GM11168 (cell line): ENCODE measurements around the gene PLSCR3.

Experiments
- in situ Hi-C: fragments of 300-500 bp; cut with MboI; formaldehyde crosslinking; loops from one replicate; pipeline ENCODE4 v1.12.0; 2022; ENCODE audit warnings: low sequenced_read_pairs; ENCODE audit not compliant: unreplicated experiment

Gene PLSCR3

DNA sequence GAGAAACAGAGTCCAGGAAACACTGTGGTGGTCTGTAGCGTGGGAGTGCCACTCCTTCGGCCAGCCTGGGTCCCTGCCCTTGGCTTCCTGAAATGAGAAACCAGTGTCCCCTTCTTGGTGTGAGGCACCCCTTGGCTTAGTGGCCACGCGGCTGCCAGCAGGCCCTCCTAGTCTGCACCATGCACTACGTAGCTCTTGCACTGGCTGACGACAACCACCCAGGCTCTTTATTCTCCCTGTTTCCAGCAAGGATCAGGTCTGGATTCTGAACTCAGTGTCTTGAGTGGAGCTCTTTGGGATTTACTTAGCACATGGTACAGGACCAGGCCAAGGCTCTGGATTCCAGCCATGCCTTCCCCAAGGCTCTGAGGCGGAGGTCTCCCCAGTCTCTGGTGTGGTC is 33.2 kb upstream of the PLSCR3 start:
- in situ Hi-C loops: no loop called here

- in situ Hi-C loops: no loop called here
Observed at GRCh38 chr17:7426896-7427489, 32.7 kb upstream of the PLSCR3 start.

GRCh38 chr17:7426203-7426863 is 32.0 kb upstream of the PLSCR3 start:
- in situ Hi-C loops: no loop called here

DNA sequence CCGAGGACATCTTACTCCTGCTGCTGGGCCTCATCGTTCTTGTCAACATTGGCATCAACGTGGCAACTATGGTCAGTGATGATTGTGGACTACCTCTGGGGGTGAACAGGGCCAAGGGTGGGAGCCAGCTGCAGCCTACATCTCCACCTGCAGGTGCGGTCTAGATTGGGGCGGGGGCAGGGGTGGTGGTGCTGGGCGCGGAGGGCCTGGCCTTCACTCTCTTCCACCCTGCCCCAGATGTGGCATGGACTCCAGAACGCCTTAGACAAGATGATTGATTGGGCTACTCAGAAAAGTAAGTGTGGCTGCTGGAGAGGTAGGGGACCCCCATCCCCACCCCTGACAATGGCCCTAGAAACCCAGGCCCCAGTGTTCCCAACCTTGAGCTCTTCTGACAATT is 31.4 kb upstream of the PLSCR3 start:
- in situ Hi-C loops: no loop called here

- in situ Hi-C loops: no loop called here
Observed at GRCh38 chr17:7425316-7425715, 31.0 kb upstream of the PLSCR3 start, which contains the start of gene SPEM2. SPEM2 (plus strand) TSS chr17:7425616; CDS start chr17:7425689, 73 bp downstream.

- in situ Hi-C loops: no loop called here
Observed at GRCh38 chr17:7423679-7424078, 29.4 kb upstream of the PLSCR3 start.

DNA sequence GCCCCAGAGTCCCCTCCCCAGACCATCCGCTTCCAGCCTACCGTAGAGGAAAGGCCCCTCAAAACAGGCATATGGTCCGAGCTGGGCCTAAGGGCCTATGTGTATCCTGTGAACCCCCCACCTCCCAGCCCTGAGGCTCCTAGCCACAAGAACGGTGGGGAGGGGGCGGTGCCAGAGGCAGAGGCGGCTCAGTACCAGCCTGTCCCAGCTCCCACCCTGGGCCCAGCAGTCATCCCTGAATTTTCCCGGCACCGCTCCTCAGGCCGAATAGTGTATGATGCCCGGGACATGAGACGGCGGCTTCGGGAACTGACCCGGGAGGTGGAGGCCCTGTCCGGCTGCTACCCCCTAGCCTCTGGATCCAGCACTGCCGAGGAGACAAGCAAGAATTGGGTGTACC is 26.9 kb upstream of the PLSCR3 start:
- in situ Hi-C loops: no loop called here

DNA sequence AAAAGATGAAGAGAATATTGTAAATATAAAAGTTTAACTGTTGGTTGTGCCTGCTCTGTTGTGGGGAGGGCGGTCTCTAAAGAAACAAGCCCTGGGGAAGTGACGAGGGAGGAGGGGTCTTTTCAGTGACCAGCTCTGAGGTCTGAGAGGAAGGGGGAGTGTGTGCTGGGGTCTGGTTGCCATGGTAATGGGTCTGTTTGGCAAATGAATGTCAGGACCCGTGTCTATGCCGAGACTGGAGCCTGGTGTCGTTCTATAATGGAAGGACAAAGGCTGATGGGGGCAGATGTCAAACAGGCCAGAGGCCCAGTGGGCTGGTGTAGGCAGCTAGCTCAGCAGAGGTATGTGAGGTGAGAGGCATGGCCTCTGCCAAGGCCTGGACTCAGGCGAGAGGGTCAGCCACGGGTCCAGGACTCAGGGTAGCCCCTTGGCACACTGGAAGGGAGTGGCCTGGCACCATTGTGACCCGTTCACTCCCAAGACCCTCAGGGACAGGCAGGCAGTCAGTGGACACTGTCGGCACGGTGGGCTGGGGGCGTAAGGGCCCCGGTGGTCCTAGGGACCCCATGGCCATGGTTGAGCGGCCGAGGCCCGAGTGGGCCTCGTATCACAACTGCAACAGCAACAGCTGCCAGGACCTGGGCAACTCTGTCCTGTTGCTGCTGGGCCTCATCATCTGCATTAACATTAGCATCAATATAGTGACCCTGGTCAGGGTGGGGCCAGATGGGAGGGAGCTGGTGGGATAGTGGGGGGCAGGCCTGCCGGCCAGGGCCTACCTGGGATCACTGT is 25.7 kb upstream of the PLSCR3 start, which contains the start of gene SPEM1:
SPEM1 (plus strand) TSS at position 506 of the 792 bp plus-strand sequence; CDS start at position 567, 61 bp downstream.
- in situ Hi-C loops: no loop called here

DNA sequence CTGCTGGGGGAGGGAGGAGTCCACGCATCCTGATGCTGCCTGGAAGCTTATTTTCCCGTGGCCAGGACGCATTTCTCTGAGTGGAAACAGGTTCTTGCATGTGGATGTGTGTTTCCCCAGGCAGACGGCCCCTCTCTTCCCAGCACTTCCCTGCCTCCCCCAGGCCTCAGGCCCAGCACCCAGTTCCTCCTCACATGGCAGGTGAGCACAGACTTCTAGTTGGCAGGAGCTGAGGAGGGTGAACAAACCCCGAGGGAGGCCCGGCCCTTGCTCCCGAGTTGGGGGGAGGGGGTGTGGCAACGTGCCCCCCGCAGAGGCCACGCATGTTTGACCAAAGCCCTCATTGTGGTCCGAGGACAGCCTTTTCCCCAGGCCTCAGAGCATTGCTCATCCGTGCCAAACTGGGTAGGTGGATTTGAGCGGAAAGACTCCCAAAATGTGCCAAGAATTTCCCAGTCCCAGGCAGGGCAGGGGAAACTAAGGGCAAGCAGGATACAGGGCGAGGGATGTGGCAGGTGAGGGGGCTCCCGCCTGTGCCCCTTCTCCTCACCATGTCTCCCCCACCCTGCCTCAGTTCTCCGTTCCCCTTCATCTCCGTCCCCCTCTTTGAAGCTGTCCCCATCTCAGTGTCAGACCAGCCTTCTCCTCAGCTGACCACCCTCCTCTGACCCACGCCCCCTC is 24.3 kb upstream of the PLSCR3 start:
- in situ Hi-C loops: no loop called here

DNA sequence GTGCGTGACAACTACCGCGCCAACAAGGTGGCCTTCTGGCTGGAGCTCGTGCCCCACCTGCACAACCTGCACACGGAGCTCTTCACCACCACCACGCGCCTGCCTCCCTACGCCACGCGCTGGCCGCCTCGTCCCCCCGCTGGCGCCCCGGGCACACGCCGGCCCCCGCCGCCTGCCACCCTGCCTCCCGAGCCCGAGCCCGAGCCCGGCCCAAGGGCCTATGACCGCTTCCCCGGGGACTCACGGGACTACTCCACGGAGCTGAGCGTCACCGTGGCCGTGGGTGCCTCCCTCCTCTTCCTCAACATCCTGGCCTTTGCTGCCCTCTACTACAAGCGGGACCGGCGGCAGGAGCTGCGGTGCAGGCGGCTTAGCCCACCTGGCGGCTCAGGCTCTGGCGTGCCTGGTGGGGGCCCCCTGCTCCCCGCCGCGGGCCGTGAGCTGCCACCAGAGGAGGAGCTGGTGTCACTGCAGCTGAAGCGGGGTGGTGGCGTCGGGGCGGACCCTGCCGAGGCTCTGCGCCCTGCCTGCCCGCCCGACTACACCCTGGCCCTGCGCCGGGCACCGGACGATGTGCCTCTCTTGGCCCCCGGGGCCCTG is 22.8 kb upstream of the PLSCR3 start:
- in situ Hi-C loops: no loop called here

DNA sequence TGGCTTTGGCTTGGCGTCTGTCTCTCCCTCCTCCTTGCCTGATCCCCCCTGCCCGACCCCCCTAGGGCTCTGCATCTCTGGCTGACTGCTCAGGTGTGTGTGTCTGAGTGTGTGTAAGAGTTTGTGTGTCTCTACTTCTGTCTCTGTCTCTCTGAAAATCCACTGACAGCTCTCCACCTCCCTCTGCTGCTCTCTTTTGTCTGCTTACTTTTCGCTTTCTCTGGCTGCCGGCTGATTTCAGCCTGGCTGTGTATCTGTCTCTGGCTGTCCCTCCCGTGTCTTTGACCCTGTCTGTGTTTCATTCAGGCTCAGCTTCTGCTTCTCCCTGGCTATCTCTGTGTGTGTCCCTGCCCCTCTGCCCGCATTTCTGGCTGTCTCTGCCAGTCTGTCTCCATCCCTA is 22.0 kb upstream of the PLSCR3 start:
- in situ Hi-C loops: no loop called here

- in situ Hi-C loops: no loop called here
Observed at GRCh38 chr17:7415784-7416183, 21.5 kb upstream of the PLSCR3 start.

DNA sequence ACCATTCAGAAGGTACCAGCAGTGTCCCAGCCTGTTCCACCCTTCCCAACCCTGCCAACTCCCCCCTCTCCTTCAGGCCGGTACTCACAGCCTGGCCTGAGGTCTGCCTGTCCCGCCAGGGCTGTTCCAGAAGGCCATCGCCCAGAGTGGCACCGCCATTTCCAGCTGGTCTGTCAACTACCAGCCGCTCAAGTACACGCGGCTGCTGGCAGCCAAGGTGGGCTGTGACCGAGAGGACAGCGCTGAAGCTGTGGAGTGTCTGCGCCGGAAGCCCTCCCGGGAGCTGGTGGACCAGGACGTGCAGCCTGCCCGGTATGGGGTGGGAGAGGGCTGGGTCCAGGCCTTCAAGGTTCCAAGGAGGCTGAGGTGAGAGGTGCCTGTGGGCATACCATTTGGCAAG is 20.5 kb upstream of the PLSCR3 start:
- in situ Hi-C loops: no loop called here

- in situ Hi-C loops: no loop called here
Observed at GRCh38 chr17:7413346-7413985, 19.1 kb upstream of the PLSCR3 start.

GRCh38 chr17:7411427-7411750 is 17.1 kb upstream of the PLSCR3 start:
- in situ Hi-C loops: no loop called here

DNA sequence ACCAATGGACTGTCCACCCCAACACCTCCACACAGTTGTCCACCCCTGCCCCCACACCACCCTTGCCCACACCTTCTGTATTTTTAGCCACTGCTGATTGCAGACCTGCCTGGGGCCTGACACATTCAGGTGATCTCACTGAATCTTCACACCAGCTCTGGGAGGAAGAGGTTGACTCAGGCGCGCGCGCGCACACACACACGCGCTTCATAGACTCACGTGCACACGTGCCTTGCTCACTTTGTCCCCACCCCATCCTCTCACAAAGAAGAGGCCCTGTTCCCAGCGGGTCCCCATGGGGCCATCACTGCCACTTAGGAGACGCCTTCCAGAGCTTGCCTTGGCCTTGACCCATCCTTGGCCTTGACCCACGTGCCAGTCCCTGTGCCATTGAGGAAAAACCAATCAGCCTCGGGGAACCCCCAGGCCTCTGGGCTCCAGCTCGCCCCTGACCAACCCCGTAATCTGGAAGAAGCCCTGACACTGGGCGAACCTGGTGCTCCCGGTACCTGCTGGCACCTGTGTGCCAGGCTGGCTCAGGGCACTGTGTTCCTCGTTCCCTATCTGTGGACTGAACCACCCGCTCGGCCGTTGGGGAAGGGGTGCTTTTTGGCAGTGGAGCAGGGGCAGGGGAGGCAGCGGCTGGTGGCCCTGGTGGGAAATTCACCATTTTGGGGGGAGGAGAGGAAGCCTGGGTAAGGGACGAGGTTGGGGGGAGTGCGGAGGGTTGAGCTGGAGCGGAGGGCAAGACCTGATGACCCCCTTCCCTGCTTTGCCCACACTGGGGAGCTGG is 16.5 kb upstream of the PLSCR3 start:
- in situ Hi-C loops: no loop called here

DNA sequence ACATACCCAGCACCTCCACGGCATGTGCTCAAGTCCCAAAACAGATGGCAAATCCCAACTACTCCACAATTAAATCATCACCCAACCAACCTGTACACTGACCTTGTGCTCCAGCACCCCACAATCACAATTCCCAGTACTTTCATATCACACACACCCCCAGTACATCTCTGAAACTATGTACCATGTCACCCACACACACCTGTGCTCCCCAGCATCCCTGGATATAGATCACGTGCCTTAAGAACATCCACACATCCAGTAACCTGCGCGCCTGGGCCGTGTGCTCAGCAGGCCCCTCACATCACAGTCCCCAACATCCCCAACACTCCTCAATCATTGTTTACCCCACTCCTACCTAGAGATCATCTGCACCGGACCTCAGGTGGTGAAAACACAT is 15.4 kb upstream of the PLSCR3 start:
- in situ Hi-C loops: no loop called here

GRCh38 chr17:7408863-7409262 is 14.5 kb upstream of the PLSCR3 start:
- in situ Hi-C loops: no loop called here

DNA sequence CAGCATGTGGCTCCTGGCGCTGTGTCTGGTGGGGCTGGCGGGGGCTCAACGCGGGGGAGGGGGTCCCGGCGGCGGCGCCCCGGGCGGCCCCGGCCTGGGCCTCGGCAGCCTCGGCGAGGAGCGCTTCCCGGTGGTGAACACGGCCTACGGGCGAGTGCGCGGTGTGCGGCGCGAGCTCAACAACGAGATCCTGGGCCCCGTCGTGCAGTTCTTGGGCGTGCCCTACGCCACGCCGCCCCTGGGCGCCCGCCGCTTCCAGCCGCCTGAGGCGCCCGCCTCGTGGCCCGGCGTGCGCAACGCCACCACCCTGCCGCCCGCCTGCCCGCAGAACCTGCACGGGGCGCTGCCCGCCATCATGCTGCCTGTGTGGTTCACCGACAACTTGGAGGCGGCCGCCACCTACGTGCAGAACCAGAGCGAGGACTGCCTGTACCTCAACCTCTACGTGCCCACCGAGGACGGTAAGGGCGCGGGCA is 14.0 kb upstream of the PLSCR3 start:
- in situ Hi-C loops: no loop called here
